Kidney (tissue), 14 donors: ENCODE measurements around the gene ZGPAT. TPM values are rescaled to one million over a fixed set of nuclear protein-coding genes. Genes with fewer than 3 reads are reported as not detected.
"Not testable (repeated sequence)": the region's sequence is repeated elsewhere in the genome, so short reads cannot be mapped to it uniquely, and the experiment has no call there.

Source experiments
- DNase-seq, 5 donors: peaks; one replicate each; pipeline ENCODE4 v3.0.0-alpha.2; 2013 to 2020
- FAIRE-seq: peaks from 2 replicates; lab custom pipeline; 2012; peaks lifted over from hg19 to GRCh38; lab: Jason Lieb, UNC
- H3K27ac ChIP-seq, 2 donors: one replicate each; pipeline ENCODE4 v1.7.0; 2013; ENCODE audit warnings: low read depth in 2 of 2, low read length in 2 of 2, inconsistent platforms in 1 of 2
- H3K27me3 ChIP-seq: one replicate; pipeline ENCODE4 v1.7.1; 2013; ENCODE audit warnings: low read length, inconsistent platforms; ENCODE audit not compliant: control insufficient read depth, insufficient read depth
- H3K36me3 ChIP-seq, 3 donors: one replicate each; pipeline versions ENCODE4 v1.7.0 to v1.7.1; 2013; ENCODE audit warnings: low read length in 3 of 3, control low read depth in 1 of 3, inconsistent platforms in 1 of 3; ENCODE audit not compliant: insufficient read depth in 3 of 3, control insufficient read depth in 2 of 3
- H3K4me1 ChIP-seq, 3 donors: one replicate each; pipeline versions ENCODE4 v1.7.0 to v1.7.1; 2013; ENCODE audit warnings: low read length in 3 of 3, inconsistent platforms in 1 of 3, low read depth in 1 of 3; ENCODE audit not compliant: control insufficient read depth in 2 of 3, insufficient read depth in 2 of 3
- H3K4me3 ChIP-seq, 3 donors: one replicate each; pipeline versions ENCODE4 v1.7.0 to v1.8.1; 2013; ENCODE audit warnings: low read length in 3 of 3, control low read depth in 1 of 3, inconsistent platforms in 1 of 3
- H3K9ac ChIP-seq, 3 donors: one replicate each; pipeline versions ENCODE4 v1.7.0 to v1.7.1; 2013; ENCODE audit warnings: low read length in 3 of 3, control low read depth in 1 of 3, inconsistent platforms in 1 of 3
- H3K9me3 ChIP-seq, 3 donors: one replicate each; pipeline versions ENCODE4 v1.7.0 to v1.7.1; 2013; ENCODE audit warnings: low read length in 3 of 3, control low read depth in 1 of 3, inconsistent platforms in 1 of 3; ENCODE audit not compliant: control insufficient read depth in 2 of 3, insufficient read depth in 1 of 3
- CTCF ChIP-seq: IDR thresholded peaks from 3 replicates; pipeline ENCODE4 v1.5.1; 2012; ENCODE audit warnings: mild to moderate bottlenecking, moderate library complexity, borderline replicate concordance; ENCODE audit not compliant: insufficient read depth; ENCODE audit errors: extremely low read depth
- intact Hi-C: fragments of 100-400 bp; cut with DNase I; formaldehyde crosslinking; loops from one replicate; pipeline ENCODE4 v1.11.1; 2022
- polyA plus RNA-seq: library from polyadenylated mRNA; stranded (reverse); fragments of 350-450 nt; fragmentation: Illumina TruSeq; extraction: RNeasy Lipid Tissue Mini Kit (QIAGEN cat#74804); gene quantifications from one replicate; pipeline ENCODE4 v1.2.3, GENCODE V29; 2014; ENCODE audit warnings: low read depth, low replicate concordance; ENCODE audit not compliant: insufficient read depth
- total RNA-seq: library from RNA; stranded (reverse); fragmentation: NEBNext Ultra II Directional; extraction: Animal tissue kit (Norgen Biotek cat#: 25700); gene quantifications from one replicate; pipeline ENCODE4 v1.2.1, GENCODE V29; 2021
- donor health status: control.
- donor health status: control.
- donor health status: control.
- donor health status: control.
- donor health status: control.
- donor health status: DM: yes; HTN: yes; CAD: no.
- donor health status: Normal renal cell carcinoma (clear cell type).

The ZGPAT gene
- total and polyA plus RNA-seq, 2 donors from 2014 or later = 30.5 to 39.6 TPM

GRCh38 chr20:63667858-63668257, 40.0 kb upstream of the ZGPAT start:
- intact Hi-C loops = no loop called here
- Histone ChIP-seq H3K9me3 (no peaks in the 10 kb centered on the region), H3K4me3 (no peak overlapping the region), H3K27me3 (no peaks in the 10 kb centered on the region), H3K9ac (no peak overlapping the region), H3K27ac (no peak overlapping the region), H3K4me1 (no peaks in the 10 kb centered on the region), H3K36me3 (peaks cover 0 to 11% (median 8%) of the 10 kb centered on the region in 3 donors)
- no peak for TF ChIP-seq CTCF
- FAIRE-seq (no peak), DNase-seq (no peak)

GRCh38 chr20:63668351-63668750, 39.5 kb upstream of the ZGPAT start:
- Histone ChIP-seq H3K27me3 (no peaks in the 10 kb centered on the region), H3K9me3 (no peaks in the 10 kb centered on the region), H3K36me3 (peaks cover 0 to 11% (median 4%) of the 10 kb centered on the region in 3 donors), H3K4me3 (no peak overlapping the region), H3K9ac (no peak overlapping the region), H3K4me1 (no peaks in the 10 kb centered on the region), H3K27ac (no peak overlapping the region)
- no peak for DNase-seq
- FAIRE-seq = no peak
- TF ChIP-seq CTCF = no peak
- intact Hi-C loops = no loop called here

GRCh38 chr20:63671695-63672094, 36.1 kb upstream of the ZGPAT start:
- H3K9me3 ChIP-seq, H3K4me1 ChIP-seq, DNase-seq, FAIRE-seq, H3K27me3 ChIP-seq, H3K9ac ChIP-seq, intact Hi-C loops, H3K4me3 ChIP-seq, H3K27ac ChIP-seq: not testable (repeated sequence)
- H3K36me3 ChIP-seq = peaks cover 0 to 10% (median 7%) of the 10 kb centered on the region in 3 donors

- TF ChIP-seq CTCF = no peak
- H3K9ac ChIP-seq = no peak overlapping the region
- intact Hi-C loops = no loop called here
- FAIRE-seq = no peak
- H3K4me1 ChIP-seq = no peaks in the 10 kb centered on the region
- H3K9me3 ChIP-seq = no peaks in the 10 kb centered on the region
- DNase-seq = no peak
- H3K27me3 ChIP-seq = no peaks in the 10 kb centered on the region
- H3K36me3 ChIP-seq = peaks cover 0 to 6% (median 3%) of the 10 kb centered on the region in 3 donors
- H3K27ac ChIP-seq = no peak overlapping the region
- no peak overlapping the region for H3K4me3 ChIP-seq
Measured at GRCh38 chr20:63672666-63673065, 35.2 kb upstream of the ZGPAT start.
